Measurements from ENCODE around the gene SERP1. TPM values are rescaled to one million over a fixed set of nuclear protein-coding genes. Genes with fewer than 3 reads are reported as not detected.

Gene SERP1
- total RNA-seq (ENCODE audit: low replicate concordance): 120 and 129 TPM in 2 replicates

DNA sequence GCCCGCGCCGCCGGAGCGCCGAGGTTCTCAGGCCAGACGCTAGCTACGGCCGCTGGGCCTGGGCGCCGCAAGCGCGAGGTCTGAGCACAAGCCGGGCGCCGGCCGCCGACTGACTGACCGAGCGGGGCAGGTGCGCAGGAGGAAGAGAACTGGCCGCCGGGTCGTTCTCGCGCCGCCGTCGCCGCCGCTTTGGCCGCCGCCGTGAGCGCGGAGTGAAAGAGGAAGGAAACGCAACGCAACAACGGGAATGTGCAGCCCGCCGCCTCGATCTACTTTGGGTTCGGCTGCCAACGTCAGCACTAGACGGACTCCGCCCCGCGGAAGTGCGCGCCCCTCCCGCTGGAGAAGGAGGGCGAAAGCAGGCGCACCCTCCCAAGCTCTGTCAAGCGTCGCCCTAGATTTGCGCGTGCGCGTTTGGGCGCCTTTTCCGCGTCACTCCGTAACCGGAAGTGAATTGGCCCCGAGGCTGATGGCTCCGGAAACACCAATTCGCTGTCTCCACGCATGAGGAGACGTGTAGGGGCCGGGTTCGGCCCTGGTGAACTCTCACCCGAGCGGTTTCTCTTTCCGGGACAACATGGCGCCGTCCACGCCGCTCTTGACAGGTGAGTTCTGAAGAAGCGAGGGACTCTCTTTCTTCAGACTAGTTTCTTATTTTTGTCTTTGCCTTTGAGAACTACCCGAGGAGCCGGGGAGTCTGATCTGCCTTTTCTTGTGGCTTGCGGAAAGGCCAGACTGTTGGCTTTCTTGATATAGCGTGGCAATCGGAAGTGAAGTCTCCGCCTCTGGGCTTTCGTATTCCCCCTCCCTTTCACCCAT, at the start of gene SERP1, which contains the start of gene EIF2A:
SERP1 (minus strand) TSS at position 271 of the 819 bp plus-strand sequence. CDS start 361 bp downstream, outside the sequence.
EIF2A (plus strand) TSS at position 562 of the 819 bp plus-strand sequence; CDS start at position 578, 16 bp downstream.
- no peak for TF ChIP-seq EZH2 (IDR thresholded peaks at IDR 0.05)
- no peak for TF ChIP-seq EZH2phosphoT487 (IDR thresholded peaks at IDR 0.05)
- TF ChIP-seq, protein P1, sequence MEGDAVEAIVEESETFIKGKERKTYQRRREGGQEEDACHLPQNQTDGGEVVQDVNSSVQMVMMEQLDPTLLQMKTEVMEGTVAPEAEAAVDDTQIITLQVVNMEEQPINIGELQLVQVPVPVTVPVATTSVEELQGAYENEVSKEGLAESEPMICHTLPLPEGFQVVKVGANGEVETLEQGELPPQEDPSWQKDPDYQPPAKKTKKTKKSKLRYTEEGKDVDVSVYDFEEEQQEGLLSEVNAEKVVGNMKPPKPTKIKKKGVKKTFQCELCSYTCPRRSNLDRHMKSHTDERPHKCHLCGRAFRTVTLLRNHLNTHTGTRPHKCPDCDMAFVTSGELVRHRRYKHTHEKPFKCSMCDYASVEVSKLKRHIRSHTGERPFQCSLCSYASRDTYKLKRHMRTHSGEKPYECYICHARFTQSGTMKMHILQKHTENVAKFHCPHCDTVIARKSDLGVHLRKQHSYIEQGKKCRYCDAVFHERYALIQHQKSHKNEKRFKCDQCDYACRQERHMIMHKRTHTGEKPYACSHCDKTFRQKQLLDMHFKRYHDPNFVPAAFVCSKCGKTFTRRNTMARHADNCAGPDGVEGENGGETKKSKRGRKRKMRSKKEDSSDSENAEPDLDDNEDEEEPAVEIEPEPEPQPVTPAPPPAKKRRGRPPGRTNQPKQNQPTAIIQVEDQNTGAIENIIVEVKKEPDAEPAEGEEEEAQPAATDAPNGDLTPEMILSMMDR (IDR thresholded peaks at IDR 0.05): no peak
- peak within 1 kb of the TSS; percentile 96 for H3K4me2 ChIP-seq
- DNase-seq (ENCODE audit: low spot score): peak; percentile 99
- H2AFZ ChIP-seq (replicated peaks): peak within 1 kb of the TSS; percentile 93
- Mint-ChIP-seq H3K27me3 (ENCODE audit: insufficient read depth, low read depth) (peaks cover 4% of the 10 kb centered on the region), H3K4me3 (peak within 1 kb of the TSS; percentile 93), H3K4me1 (peaks cover 20% of the 10 kb centered on the region), H3K9me3 (no peaks in the 10 kb centered on the region), H3K36me3 (peaks cover 4% of the 10 kb centered on the region), H3K27ac (peak within 1 kb of the TSS; percentile 84)
- H3K9me3 ChIP-seq (ENCODE audit: low read depth): no peaks in the 10 kb centered on the region
- H4K20me1 ChIP-seq (ENCODE audit: low read depth): peaks cover 21% of the 10 kb centered on the region
- H3K4me3 ChIP-seq: peak within 1 kb of the TSS; percentile 98
- peaks cover 8% of the 10 kb centered on the region for H3K36me3 ChIP-seq
- peaks cover 9% of the 10 kb centered on the region for H3F3A ChIP-seq (ENCODE audit: low read depth)
- peak within 1 kb of the TSS; percentile 95 for H3K9ac ChIP-seq
- H3K27ac ChIP-seq: peak within 1 kb of the TSS; percentile 98
- peaks cover 17% of the 10 kb centered on the region for H3K4me1 ChIP-seq
- H3K27me3 ChIP-seq: no peaks in the 10 kb centered on the region
- H3K79me2 ChIP-seq (ENCODE audit: low read depth): peaks cover 85% of the 10 kb centered on the region

DNA sequence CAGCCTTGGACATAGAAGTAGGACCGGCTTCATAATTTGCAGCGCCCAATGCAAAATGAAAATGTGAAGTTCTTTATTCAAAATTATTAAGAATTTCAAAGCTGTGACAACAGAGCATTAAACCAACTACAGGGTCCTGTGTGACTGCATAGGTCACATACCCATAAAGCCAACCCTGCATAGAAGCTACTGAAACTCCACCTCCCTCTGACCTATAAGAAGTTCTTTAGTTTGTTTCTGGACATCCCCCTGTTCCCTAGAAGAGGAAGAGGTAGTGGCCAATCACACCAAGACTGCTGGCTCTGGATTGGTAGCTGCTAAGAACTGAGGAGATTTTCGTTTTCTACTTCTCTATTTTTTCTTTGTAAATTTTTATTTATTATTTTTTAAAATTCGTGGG, 47.9 kb upstream of the SERP1 start:
- H3K79me2 ChIP-seq (ENCODE audit: low read depth): peaks cover 65% of the 10 kb centered on the region
- H3K4me3 ChIP-seq: no peak overlapping the region
- H3K4me2 ChIP-seq: no peak overlapping the region
- no peak overlapping the region for H2AFZ ChIP-seq (replicated peaks)
- Mint-ChIP-seq H3K4me3 (no peak overlapping the region), H3K4me1 (no peaks in the 10 kb centered on the region), H3K27me3 (ENCODE audit: insufficient read depth, low read depth) (peaks cover 5% of the 10 kb centered on the region), H3K27ac (no peak overlapping the region), H3K9me3 (no peaks in the 10 kb centered on the region), H3K36me3 (peaks cover 11% of the 10 kb centered on the region)
- H3K9me3 ChIP-seq (ENCODE audit: low read depth): no peaks in the 10 kb centered on the region
- DNase-seq (ENCODE audit: low spot score): no peak
- TF ChIP-seq, protein P1 (IDR thresholded peaks at IDR 0.05): no peak
- TF ChIP-seq EZH2 (IDR thresholded peaks at IDR 0.05): no peak
- no peak overlapping the region for H3K9ac ChIP-seq
- no peaks in the 10 kb centered on the region for H3K27me3 ChIP-seq
- H3K4me1 ChIP-seq: no peaks in the 10 kb centered on the region
- no peaks in the 10 kb centered on the region for H3K36me3 ChIP-seq
- H3F3A ChIP-seq (ENCODE audit: low read depth): no peaks in the 10 kb centered on the region
- H4K20me1 ChIP-seq (ENCODE audit: low read depth): peaks cover 9% of the 10 kb centered on the region
- no peak overlapping the region for H3K27ac ChIP-seq

DNA sequence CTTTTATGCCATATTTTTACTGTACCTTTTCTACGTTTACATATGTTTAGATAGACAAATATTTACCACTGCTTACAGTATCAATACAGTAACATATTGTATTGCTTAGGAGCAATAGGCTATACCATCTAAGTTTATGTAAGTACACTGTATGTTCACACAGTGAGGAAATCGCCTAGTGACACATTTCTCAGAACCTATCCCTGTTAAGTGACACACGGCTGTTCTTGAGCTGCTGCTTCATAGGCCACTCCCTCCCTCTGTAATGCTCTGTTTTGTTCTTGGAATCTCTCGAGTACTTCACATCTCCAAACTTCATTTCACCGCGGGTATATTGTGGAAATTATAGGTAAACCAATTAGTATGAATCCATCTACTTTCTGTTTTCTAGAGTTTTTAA, 43.5 kb upstream of the SERP1 start:
- DNase-seq (ENCODE audit: low spot score): no peak
- H3K9me3 ChIP-seq (ENCODE audit: low read depth): no peaks in the 10 kb centered on the region
- H3K36me3 ChIP-seq: no peaks in the 10 kb centered on the region
- H3K4me3 Mint-ChIP-seq: no peak overlapping the region
- H3K79me2 ChIP-seq (ENCODE audit: low read depth): peaks cover 25% of the 10 kb centered on the region
- no peaks in the 10 kb centered on the region for H3K9me3 Mint-ChIP-seq
- TF ChIP-seq EZH2 (IDR thresholded peaks at IDR 0.05): no peak
- TF ChIP-seq, protein P1 (IDR thresholded peaks at IDR 0.05): no peak
- TF ChIP-seq EZH2phosphoT487 (IDR thresholded peaks at IDR 0.05): no peak
- H4K20me1 ChIP-seq (ENCODE audit: low read depth): peaks cover 13% of the 10 kb centered on the region
- H3K27ac ChIP-seq: no peak overlapping the region
- H3F3A ChIP-seq (ENCODE audit: low read depth): no peaks in the 10 kb centered on the region
- H3K4me1 ChIP-seq: no peaks in the 10 kb centered on the region
- H2AFZ ChIP-seq (replicated peaks): no peak overlapping the region
- no peaks in the 10 kb centered on the region for H3K4me1 Mint-ChIP-seq
- H3K27me3 Mint-ChIP-seq (ENCODE audit: insufficient read depth, low read depth): peaks cover 3% of the 10 kb centered on the region
- no peaks in the 10 kb centered on the region for H3K27me3 ChIP-seq
- no peak overlapping the region for H3K4me3 ChIP-seq
- peaks cover 22% of the 10 kb centered on the region for H3K36me3 Mint-ChIP-seq
- H3K4me2 ChIP-seq: no peak overlapping the region
- no peak overlapping the region for H3K9ac ChIP-seq
- H3K27ac Mint-ChIP-seq: no peak overlapping the region
